ENCODE measurements around the gene MAN1A1.

GRCh38 chr6:119339941-119340456, 9.6 kb downstream of the MAN1A1 start:
- TF ChIP-seq CTCF (IDR thresholded peaks at IDR 0.05; ENCODE audit: insufficient read depth, low read length) (no peak), REST (IDR thresholded peaks at IDR 0.05; ENCODE audit: insufficient replicate concordance, low read depth) (no peak), POLR2AphosphoS5 (IDR thresholded peaks at IDR 0.05; ENCODE audit: low read depth) (no peak)

Data from HL-60 (cell line).